GM18909 (cell line): ENCODE measurements around the gene PEX11G.
"Not testable (repeated sequence)": the region's sequence is repeated elsewhere in the genome, so short reads cannot be mapped to it uniquely, and the experiment has no call there.

Source experiments
- ATAC-seq: cut with Tn5 transposase; IDR thresholded peaks from one replicate; pipeline ENCODE4 v1.9.1; 2021; ENCODE audit warnings: mild to moderate bottlenecking; ENCODE audit not compliant: unreplicated experiment, poor library complexity

PEX11G gene

DNA sequence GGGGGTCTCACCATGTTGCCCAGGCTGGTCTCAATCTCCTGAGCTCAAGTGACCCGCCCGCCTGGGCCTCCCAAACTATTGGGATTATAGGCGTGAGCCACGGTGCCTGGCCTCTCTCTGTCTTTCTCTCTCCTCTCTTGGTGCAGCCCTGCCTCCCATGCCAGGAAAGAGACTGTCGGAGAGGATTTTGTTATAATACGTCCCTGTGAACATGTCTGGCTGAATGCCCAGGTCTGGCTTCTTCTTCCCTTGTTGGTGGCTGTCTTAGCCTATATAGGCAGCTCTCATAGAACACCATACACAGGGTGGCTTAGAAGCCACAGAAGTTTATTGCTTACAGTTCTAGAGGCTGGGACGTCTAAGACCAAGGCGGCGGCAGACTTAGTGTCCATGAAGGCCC lies 46.4 kb downstream of the PEX11G start:
- ATAC-seq: no peak

DNA sequence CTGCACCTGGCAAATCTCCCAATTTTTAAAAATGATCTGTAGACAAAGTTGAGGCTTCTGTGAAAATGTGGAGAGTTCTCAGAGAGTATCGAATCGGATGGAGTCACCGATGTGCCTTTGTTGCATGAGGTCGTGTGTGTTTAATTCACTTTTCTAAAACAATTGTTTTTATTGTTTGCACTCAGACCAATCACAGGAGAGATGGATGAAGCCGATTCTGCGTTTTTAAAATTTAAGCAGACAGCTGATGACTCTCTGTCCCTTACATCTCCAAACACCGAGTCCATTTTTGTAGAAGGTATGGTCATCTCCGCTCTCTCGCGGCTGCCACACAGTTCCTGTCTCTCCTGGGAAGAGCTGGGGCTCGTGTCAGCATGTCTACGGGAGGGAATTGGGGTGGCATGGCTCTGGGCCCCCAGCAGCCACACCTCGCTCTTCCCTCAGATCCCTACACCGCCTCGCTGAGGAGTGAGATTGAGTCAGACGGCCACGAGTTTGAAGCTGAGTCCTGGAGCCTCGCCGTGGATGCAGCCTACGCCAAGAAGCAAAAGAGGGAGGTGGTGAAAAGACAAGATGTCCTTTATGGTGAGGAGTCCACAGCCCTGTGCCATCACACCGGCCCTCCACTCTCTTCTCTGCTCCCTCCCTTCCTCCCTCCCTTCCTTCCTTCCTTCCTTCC lies 47.2 kb downstream of the PEX11G start:
- ATAC-seq: no peak

GRCh38 chr19:7440188-7440975 lies 48.5 kb downstream of the PEX11G start:
- no peak for ATAC-seq

DNA sequence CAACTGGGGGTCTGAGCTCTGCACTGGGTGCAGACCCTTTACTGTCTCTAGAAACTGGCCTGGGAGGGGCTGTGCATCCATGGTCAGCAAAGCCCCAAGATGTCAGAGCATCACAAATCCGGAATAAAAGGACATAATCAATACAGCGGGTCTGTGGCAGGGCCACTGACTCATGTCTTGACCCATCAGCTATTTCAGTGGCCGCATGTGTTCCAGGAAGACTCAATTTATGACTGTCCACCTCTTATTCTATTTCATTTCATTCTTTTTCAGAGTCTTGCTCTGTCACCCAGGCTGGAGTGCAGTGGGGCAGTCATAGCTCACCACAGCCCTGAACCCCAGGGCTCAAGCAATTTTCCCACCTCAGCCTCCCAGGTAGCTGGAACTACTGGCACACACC lies 53.2 kb downstream of the PEX11G start:
- ATAC-seq: no peak

GRCh38 chr19:7434391-7434790 lies 54.4 kb downstream of the PEX11G start:
- ATAC-seq: no peak

DNA sequence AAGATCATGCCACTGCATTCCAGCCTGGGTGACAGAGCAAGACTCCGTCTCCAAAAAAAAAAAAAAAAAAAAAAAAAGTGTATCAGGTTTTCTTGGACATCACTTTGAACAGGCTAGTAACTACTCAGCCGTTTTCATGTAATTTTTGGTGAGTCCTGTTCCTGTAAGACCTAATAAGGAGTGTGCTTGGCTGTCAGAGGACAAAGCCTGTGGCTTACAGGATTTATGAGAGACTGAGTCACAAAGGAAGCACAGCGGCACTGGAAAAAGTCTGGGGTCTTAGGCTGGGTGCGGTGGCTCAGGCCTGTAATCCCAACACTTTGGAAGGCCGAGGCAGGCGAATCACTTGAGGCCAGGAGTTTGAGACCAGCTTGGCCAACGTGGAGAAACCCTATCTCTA lies 55.4 kb downstream of the PEX11G start:
- ATAC-seq: not testable (repeated sequence)

- ATAC-seq: no peak
Observed at GRCh38 chr19:7429638-7430282, 59.1 kb downstream of the PEX11G start.

DNA sequence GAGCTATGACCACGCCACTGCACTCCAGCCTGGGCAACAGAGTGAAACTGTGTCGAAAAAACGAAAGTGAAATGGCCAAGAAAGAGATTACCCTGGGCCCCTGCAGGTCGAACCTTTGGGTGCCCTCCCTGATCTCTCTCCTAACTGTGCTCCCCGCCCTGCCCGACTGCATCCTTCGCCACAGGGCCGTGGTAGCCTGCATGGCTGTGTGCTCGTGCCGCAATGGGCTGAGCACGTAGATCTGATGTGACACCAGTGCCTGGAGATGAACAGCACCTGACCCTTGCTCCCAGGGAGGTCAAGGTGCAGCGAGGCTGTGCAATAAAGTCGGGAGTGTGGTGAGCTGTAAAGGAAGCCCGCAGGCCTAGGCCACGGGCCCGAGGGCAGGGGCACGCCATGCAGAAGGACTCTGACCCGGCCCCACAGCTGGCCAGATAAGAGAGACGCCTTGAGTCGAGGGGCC lies 60.2 kb downstream of the PEX11G start:
- no peak for ATAC-seq

- ATAC-seq: no peak
Observed at GRCh38 chr19:7427944-7428343, 60.9 kb downstream of the PEX11G start.

GRCh38 chr19:7426986-7427385 lies 61.8 kb downstream of the PEX11G start:
- ATAC-seq: no peak
